T-helper 1 cell treated with Interleukin-12 subunit alpha and Interleukin-12 subunit beta and Interleukin-4 antibody, amounts not matched to agents 30 μg/mL and 1 μg/mL, for 36 hours (primary cell): Measurements from ENCODE around the gene CNOT4.
"Not testable (repeated sequence)": the region's sequence is repeated elsewhere in the genome, so short reads cannot be mapped to it uniquely, and the experiment has no call there.

Source experiments
- H3K27ac Mint-ChIP-seq: one replicate; pipeline ENCODE4 v1.8.0; 2021; ENCODE audit warnings: mild to moderate bottlenecking, mixed read lengths
- H3K27me3 Mint-ChIP-seq: one replicate; pipeline ENCODE4 v1.8.0; 2021; ENCODE audit warnings: low read depth, mixed read lengths
- H3K36me3 Mint-ChIP-seq: one replicate; pipeline ENCODE4 v1.8.0; 2021; ENCODE audit warnings: low read depth, mixed read lengths
- H3K4me1 Mint-ChIP-seq: one replicate; pipeline ENCODE4 v1.8.0; 2021; ENCODE audit warnings: low read depth, mixed read lengths
- H3K4me3 Mint-ChIP-seq: one replicate; pipeline ENCODE4 v1.8.0; 2021; ENCODE audit warnings: mild to moderate bottlenecking, moderate library complexity, mixed read lengths
- H3K9me3 Mint-ChIP-seq: one replicate; pipeline ENCODE4 v1.8.0; 2021; ENCODE audit warnings: mixed read lengths

The CNOT4 gene

DNA sequence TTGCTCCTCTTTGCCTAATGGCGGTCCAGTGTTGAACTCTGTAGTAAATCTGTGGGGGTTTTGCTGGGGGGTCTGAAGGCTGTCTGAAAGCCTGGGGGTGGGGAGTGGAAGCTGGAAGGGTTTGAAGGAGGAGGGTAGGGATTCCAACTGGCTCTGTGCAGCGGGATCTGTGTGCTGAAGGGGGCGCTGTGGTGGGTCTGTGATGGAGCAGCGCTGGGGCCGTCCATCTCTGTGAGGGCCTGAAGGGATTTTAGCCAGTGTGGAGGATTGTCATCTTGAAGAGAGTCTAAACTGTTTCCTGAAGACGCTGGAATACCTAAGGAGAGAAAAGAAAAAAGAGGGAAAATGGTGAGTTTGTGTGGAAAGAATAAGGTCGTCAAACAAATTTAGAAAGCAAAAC, 147.0 kb downstream of the CNOT4 start:
- Mint-ChIP-seq H3K9me3 (no peaks in the 10 kb centered on the region), H3K36me3 (peaks cover 13% of the 10 kb centered on the region), H3K4me1 (no peaks in the 10 kb centered on the region), H3K27me3 (no peaks in the 10 kb centered on the region), H3K27ac (no peak overlapping the region), H3K4me3 (no peak overlapping the region)

DNA sequence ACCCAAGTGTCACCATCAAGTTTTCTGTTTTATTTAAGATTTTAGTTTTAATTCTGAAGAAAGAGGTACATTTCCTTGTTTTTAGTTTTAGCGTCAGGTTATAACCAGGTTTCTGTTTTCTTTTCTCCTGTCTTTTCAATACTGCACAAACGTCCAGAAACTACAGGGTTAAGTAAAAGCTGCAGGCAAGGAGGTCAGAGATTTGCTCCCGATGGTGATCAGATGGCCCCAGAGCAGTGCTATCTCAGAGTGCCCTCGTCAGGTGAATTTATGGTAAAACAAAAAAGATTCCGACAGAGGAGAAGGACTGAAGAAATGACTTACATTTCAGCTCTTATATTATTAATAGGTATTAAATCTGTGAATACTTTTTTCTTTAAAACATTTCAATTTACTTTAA, 148.1 kb downstream of the CNOT4 start:
- H3K27ac Mint-ChIP-seq: no peak overlapping the region
- H3K4me1 Mint-ChIP-seq: no peaks in the 10 kb centered on the region
- no peaks in the 10 kb centered on the region for H3K9me3 Mint-ChIP-seq
- no peak overlapping the region for H3K4me3 Mint-ChIP-seq
- no peaks in the 10 kb centered on the region for H3K27me3 Mint-ChIP-seq
- peaks cover 13% of the 10 kb centered on the region for H3K36me3 Mint-ChIP-seq

DNA sequence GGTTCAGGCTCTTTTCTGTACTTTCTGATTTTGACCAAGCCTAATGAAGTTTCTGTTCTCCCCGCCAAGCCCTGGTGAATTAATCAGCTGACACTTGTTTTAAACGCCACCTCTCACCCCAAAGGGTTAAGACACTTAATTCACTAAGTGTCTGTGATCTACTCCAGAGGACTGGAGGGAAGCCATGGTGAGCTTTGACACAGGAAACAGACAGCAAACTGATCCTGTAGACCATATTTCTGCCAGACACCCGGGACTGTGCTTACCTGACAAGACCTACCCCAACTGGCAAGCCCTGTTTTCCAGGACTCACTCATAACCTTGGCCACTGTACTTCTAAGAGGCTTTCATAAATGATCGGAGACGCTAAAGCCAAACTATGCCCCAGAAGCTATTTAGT, 150.3 kb downstream of the CNOT4 start:
- Mint-ChIP-seq H3K27ac (no peak overlapping the region), H3K27me3 (peaks cover 4% of the 10 kb centered on the region), H3K4me3 (no peak overlapping the region), H3K36me3 (peaks cover 13% of the 10 kb centered on the region), H3K9me3 (no peaks in the 10 kb centered on the region), H3K4me1 (no peaks in the 10 kb centered on the region)

- H3K36me3 Mint-ChIP-seq: no peaks in the 10 kb centered on the region
- H3K9me3 Mint-ChIP-seq: no peaks in the 10 kb centered on the region
- H3K4me1 Mint-ChIP-seq: no peaks in the 10 kb centered on the region
- H3K27ac Mint-ChIP-seq: no peak overlapping the region
- peaks cover 10% of the 10 kb centered on the region for H3K27me3 Mint-ChIP-seq
- no peak overlapping the region for H3K4me3 Mint-ChIP-seq
Observed at GRCh38 chr7:135355377-135356048, 154.4 kb downstream of the CNOT4 start.

- no peak overlapping the region for H3K4me3 Mint-ChIP-seq
- H3K27ac Mint-ChIP-seq: no peak overlapping the region
- no peaks in the 10 kb centered on the region for H3K9me3 Mint-ChIP-seq
- peaks cover 14% of the 10 kb centered on the region for H3K27me3 Mint-ChIP-seq
- H3K36me3 Mint-ChIP-seq: no peaks in the 10 kb centered on the region
- H3K4me1 Mint-ChIP-seq: no peaks in the 10 kb centered on the region
Observed at GRCh38 chr7:135353832-135354231, 156.1 kb downstream of the CNOT4 start.

DNA sequence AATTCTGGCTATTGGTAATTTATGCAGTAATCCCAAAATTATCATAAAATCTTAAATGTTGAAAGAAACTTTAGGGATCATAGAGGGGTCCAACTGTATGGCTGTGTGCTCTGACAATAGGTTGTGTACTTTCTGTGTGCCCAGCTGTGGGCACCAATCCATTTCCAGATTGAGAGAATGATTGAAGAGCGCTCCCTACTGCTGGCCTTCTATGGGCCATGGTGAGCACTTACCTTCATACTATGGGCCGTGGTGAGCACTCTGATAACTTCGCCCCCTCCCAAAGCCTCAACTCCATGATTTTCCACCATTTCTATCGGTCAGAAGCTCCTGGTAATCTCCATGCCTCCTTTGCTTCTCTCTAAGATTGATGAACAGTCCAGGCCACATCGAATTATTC, 157.6 kb downstream of the CNOT4 start:
- Mint-ChIP-seq H3K36me3 (no peaks in the 10 kb centered on the region), H3K27ac (no peak overlapping the region), H3K27me3 (peaks cover 14% of the 10 kb centered on the region), H3K4me3 (no peak overlapping the region), H3K4me1 (no peaks in the 10 kb centered on the region), H3K9me3 (no peaks in the 10 kb centered on the region)

GRCh38 chr7:135351070-135351469, 158.8 kb downstream of the CNOT4 start:
- peaks cover 14% of the 10 kb centered on the region for H3K27me3 Mint-ChIP-seq
- not testable (repeated sequence) for H3K27ac Mint-ChIP-seq, H3K9me3 Mint-ChIP-seq, H3K36me3 Mint-ChIP-seq, H3K4me3 Mint-ChIP-seq, H3K4me1 Mint-ChIP-seq

- H3K27me3 Mint-ChIP-seq: peaks cover 11% of the 10 kb centered on the region
- no peaks in the 10 kb centered on the region for H3K9me3 Mint-ChIP-seq
- no peaks in the 10 kb centered on the region for H3K36me3 Mint-ChIP-seq
- H3K4me3 Mint-ChIP-seq: no peak overlapping the region
- no peaks in the 10 kb centered on the region for H3K4me1 Mint-ChIP-seq
- no peak overlapping the region for H3K27ac Mint-ChIP-seq
Observed at GRCh38 chr7:135349746-135350145, 160.2 kb downstream of the CNOT4 start.

GRCh38 chr7:135348493-135348892, 161.4 kb downstream of the CNOT4 start:
- no peaks in the 10 kb centered on the region for H3K9me3 Mint-ChIP-seq
- peaks cover 3% of the 10 kb centered on the region for H3K27me3 Mint-ChIP-seq
- no peaks in the 10 kb centered on the region for H3K4me1 Mint-ChIP-seq
- no peak overlapping the region for H3K27ac Mint-ChIP-seq
- H3K4me3 Mint-ChIP-seq: no peak overlapping the region
- H3K36me3 Mint-ChIP-seq: no peaks in the 10 kb centered on the region

DNA sequence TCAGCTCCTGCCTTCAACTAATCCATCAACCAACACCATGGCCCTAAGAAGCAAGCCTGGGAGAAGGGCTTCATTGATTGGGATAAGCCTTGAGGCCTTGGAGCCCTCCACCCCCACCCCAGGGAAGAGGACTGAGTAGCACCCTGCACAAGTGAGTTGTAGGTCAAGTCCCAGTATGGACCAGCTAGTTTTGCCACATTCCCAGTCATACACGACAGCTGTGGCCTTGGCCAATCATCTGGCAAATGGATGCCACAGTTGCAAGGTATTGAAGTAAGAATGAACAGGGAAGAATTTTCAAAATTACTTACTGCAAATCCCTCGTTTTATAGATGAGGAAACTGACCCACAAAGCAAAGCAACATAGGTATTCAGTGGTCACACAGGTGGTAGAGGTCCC, 166.5 kb downstream of the CNOT4 start:
- Mint-ChIP-seq H3K27ac (no peak overlapping the region), H3K4me1 (no peaks in the 10 kb centered on the region), H3K36me3 (no peaks in the 10 kb centered on the region), H3K27me3 (no peaks in the 10 kb centered on the region), H3K9me3 (no peaks in the 10 kb centered on the region), H3K4me3 (no peak overlapping the region)

- Mint-ChIP-seq H3K4me1 (no peaks in the 10 kb centered on the region), H3K9me3 (no peaks in the 10 kb centered on the region), H3K36me3 (no peaks in the 10 kb centered on the region), H3K4me3 (no peak overlapping the region), H3K27me3 (no peaks in the 10 kb centered on the region), H3K27ac (no peak overlapping the region)
Observed at GRCh38 chr7:135342887-135343286, 167.0 kb downstream of the CNOT4 start.

- Mint-ChIP-seq H3K27me3 (no peaks in the 10 kb centered on the region), H3K27ac (no peak overlapping the region), H3K4me1 (no peaks in the 10 kb centered on the region), H3K9me3 (no peaks in the 10 kb centered on the region), H3K4me3 (no peak overlapping the region), H3K36me3 (no peaks in the 10 kb centered on the region)
Observed at GRCh38 chr7:135341049-135341448, 168.9 kb downstream of the CNOT4 start.

GRCh38 chr7:135337977-135338550, 171.8 kb downstream of the CNOT4 start:
- no peak overlapping the region for H3K27ac Mint-ChIP-seq
- H3K4me3 Mint-ChIP-seq: no peak overlapping the region
- H3K27me3 Mint-ChIP-seq: no peaks in the 10 kb centered on the region
- no peaks in the 10 kb centered on the region for H3K9me3 Mint-ChIP-seq
- no peaks in the 10 kb centered on the region for H3K4me1 Mint-ChIP-seq
- H3K36me3 Mint-ChIP-seq: no peaks in the 10 kb centered on the region

- H3K4me1 Mint-ChIP-seq: no peaks in the 10 kb centered on the region
- no peaks in the 10 kb centered on the region for H3K27me3 Mint-ChIP-seq
- H3K36me3 Mint-ChIP-seq: no peaks in the 10 kb centered on the region
- no peak overlapping the region for H3K27ac Mint-ChIP-seq
- no peaks in the 10 kb centered on the region for H3K9me3 Mint-ChIP-seq
- no peak overlapping the region for H3K4me3 Mint-ChIP-seq
Observed at GRCh38 chr7:135337506-135337905, 172.4 kb downstream of the CNOT4 start.

- Mint-ChIP-seq H3K9me3 (peaks cover 11% of the 10 kb centered on the region), H3K27ac (no peak overlapping the region), H3K36me3 (no peaks in the 10 kb centered on the region)
Observed at GRCh38 chr7:135335628-135336139, 174.2 kb downstream of the CNOT4 start.

More at GRCh38 chr7:135335628-135336139, 174.2 kb downstream of the CNOT4 start:
- H3K27me3 Mint-ChIP-seq: no peaks in the 10 kb centered on the region
- no peaks in the 10 kb centered on the region for H3K4me1 Mint-ChIP-seq
- H3K4me3 Mint-ChIP-seq: no peak overlapping the region
